GM21526 (cell line): ENCODE measurements around the gene CNKSR3.

ENCODE experiments used
- ATAC-seq: cut with Tn5 transposase; IDR thresholded peaks from one replicate; pipeline ENCODE4 v1.9.1; 2021; ENCODE audit warnings: moderate library complexity; ENCODE audit not compliant: unreplicated experiment, low FRiP score

Gene CNKSR3

DNA sequence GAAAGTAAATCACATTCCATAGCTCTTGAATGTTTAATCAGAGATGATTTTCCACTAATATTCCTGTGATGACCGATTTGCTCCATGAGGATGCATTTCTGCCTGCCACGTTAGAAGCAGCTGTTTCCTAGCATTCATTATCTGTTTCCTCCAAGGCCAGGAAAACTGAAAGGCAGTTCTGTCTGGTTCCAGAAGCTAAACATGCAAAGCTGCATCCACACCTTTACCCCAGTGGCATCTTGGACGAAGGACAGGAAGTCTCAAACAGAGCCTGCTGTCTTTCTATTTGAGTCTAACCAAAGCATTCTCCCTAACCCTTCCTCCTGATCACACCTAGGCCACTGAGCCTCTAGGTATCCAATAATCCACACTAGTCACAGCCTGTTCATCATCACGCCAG lies 27.6 kb downstream of the CNKSR3 start:
- ATAC-seq: no peak

DNA sequence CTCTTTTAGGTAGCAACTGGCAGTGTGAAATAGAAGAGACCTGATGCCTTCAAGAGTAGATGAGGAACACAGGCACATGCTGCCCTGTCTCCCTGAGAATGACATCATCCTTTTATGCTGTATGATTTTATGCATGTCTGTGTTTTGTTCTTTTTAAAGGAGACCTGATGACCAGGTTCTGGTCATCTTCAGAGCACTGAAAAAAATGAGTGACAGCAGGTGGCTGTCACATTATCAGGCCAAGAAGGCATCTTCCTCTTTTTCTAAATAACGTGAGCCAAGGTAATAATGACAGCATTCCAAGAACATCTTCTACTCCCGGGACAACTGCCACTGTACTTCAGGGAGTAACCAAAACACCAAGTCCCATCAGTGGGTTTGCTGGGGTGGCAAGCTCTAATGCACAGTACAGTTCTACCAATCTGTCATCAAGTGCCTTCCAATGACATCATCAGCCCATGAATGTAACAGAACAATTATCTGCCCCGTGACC lies 28.9 kb downstream of the CNKSR3 start:
- no peak for ATAC-seq

DNA sequence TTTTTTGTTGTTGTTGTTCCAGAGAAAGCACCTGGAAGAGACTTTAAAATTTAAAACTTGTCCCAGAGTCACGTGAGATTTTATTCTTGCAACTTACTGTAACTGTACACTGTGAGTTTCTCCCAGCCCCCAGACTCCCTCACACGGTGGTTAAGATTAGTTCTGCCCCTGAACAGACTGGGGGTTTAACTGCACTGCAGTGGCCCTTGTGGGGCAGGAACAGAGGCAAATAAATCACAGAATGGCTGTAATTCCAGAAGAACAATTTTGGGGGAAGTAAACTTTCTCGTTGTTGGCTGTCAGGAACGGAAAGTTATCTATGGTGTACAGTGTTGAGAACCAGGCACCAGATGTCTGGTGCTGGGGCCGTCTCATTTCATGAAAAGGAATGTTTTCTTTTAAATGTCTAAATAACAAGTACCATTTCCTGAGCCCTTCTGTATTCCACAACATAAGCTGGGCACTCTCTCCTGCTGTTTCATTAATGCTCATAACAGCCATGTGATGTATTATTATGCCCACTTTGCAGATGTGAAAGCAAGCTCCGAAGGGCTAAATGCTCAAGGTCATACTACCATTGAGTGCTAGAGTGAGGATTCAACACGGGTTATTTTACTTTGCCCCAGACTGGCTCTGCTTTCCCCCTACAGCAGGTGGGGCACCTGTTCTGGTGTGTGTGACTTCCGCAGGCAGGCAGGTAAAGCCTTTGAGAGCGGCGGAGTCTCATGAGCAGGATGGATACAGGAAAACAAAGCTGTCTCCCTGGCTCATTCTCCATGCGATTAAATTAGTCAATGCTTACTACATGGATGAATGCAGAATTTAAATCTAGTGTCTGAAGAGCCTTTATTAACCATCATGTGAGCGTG lies 30.5 kb downstream of the CNKSR3 start:
- no peak for ATAC-seq

DNA sequence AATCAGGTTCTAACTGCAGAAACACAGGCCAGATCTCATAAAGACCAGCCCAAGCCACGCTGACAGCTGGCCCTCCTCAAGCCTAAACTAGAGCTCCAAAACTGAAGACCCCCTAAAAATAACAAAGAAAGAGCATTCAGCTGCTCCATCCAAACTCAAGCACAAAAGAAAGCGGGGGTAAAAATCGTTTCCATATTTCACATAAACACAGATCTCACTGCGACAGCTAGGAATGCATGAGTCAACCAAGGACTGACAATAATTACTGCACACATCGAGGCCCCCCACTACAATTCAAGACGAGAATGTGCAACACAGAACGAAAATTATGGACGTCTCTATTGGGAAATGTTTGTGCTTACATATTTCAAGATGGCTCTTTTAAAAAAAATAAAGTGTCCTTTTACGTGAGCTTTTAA lies 31.1 kb downstream of the CNKSR3 start:
- no peak for ATAC-seq

DNA sequence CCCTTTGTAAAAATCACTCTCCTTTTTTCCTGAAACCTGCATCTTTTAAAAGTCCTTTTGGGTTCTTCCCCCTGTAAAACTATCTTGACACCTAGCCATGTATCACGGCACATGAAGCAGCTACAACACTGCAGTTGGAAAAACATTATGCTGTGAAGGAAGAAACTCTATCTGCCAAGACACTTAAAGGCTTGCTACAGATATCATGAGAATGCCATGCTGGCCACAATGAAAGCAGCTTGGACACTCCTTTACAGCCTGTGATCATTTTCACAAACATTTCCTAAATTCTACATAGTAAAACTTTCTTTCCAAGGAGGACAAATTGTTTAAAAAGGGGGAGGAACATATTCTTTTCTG lies 31.8 kb downstream of the CNKSR3 start:
- ATAC-seq: no peak

DNA sequence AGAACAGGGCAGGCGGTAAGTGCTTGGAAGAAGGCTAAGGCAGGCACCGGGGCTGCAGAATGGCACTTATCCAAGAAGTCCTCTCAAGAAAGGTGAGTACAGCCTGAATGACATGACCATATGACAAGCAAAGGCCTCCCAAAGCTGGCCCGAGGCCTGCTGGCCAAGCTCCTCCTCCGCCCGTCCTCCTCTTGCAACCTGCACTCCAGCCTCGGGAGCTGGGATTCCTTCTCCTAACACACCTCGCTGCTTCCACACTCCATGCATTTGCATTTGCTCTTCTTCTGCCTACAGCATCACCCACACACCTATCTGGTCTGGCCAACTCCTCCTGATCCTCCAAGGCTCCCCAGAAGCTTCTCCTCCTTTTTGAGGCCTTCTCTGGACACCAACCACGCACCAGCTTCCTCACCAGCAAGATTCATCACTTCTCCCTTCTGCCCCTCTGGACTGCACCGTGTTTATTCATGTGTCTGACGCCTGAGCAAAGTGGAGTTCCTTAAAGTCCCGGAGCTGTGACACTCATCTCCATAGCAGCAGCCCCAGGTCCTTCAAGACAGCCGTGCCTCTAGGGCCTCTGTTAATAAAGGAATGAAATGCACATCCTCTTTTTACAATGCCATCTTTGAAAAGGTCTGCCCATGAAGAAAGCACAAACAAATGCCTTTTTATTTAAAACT lies 32.3 kb downstream of the CNKSR3 start:
- ATAC-seq: no peak

DNA sequence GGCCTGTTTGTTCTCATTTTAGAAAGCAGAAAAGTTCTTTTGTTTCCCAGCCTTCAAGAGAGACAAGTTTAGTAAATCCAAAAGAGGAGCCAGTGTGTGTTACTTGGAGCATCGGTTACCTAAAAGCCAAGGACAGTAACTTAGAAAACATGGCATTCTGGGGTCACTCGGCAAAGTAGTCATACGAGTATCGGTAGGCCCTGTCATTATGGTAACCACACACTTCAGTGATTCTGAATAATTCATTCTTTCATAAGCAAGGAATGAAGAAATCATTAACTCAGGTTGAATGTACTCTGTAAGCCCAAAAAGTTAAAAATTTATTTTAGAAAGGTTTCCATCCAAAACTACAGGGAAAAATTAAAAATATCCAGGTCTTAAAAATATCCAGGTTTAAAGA lies 34.0 kb downstream of the CNKSR3 start:
- no peak for ATAC-seq

DNA sequence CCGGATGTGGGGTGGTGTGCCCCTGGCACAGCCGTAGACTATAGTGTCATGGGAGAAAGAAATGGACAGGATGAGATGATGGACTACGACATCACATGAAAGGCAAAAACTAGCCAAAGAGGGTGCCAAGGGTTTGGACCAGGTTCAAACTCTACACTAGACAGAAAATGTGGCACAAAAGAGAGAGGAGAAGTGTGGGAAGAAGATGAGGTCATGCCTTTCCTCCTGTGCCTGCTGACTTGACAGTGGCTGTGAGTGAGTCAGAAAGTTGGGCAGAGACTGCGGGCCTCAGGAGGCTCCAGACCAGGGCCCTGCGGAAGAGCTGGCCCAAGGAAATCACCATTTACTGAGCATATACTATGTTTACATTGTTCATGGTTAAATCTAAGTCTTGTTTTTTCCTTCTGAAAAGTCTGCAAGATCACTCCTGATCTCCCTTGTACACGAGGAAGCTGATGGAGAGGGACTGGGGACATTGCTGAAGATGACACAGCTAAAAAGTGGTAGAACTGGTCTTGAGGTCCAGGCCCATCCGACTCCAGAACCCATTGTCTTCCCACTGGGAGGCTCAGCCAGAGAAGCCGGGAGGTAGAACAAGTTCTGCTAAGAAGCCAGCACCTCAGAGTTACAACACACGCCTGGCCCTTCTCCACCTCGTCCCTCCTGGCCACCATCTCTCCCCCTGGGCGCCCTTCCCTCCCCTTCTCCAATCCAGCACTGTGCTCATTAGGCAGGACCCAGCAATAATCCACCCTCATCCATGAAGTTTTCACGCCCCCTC lies 35.6 kb downstream of the CNKSR3 start:
- ATAC-seq: no peak

DNA sequence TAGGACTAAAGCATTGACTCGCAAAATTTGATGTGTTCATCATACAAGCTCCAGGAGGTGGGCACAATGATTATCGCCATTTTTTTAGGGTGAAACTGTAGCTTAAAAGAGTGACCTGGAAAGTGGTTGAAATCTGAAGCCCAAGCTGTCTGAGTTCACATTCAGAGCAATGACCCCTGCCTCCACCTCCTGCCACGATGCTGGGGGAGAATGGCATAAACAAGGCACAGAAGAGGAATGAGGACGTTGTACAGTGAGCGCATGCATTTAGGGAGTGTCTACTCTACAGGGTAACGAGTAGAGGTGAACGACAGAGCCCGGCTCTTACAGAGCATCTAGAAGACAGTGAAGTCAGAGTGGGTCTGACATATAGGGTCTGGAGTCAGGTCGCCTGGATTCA lies 37.2 kb downstream of the CNKSR3 start:
- ATAC-seq: no peak

DNA sequence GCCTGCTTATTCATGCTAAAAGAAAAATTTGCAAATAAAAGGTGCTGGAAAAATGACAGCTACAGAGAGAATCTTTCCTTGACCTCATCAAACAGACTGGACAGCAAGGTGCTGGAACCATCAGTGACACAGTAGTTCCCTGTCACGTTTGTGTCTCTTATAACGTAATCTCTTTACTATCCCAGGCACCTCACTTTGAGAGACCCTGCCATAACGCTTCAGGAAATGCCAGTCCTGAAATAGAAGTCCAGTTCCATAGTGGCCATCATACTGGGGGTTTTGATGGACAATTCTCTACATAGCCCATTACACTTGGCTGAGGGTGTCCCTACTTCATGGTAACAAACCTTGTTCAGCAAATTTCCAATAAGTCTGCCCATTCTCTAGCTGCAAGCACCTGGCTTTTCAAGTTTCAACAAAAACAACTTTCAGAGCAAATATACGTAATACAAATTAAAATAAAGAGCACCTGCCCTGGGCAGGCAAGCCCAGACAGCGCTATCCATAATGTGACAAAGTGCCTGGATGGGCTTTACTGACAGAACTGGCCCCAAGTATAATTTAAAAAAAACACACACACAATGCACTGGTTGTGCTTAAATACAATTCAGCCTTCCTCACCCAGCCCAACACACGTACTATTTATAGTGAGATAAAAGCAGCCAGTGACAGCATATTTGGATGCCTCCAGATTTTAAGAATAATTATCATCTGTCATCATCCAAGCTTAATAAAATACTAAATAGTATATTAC lies 38.7 kb downstream of the CNKSR3 start:
- ATAC-seq: no peak

DNA sequence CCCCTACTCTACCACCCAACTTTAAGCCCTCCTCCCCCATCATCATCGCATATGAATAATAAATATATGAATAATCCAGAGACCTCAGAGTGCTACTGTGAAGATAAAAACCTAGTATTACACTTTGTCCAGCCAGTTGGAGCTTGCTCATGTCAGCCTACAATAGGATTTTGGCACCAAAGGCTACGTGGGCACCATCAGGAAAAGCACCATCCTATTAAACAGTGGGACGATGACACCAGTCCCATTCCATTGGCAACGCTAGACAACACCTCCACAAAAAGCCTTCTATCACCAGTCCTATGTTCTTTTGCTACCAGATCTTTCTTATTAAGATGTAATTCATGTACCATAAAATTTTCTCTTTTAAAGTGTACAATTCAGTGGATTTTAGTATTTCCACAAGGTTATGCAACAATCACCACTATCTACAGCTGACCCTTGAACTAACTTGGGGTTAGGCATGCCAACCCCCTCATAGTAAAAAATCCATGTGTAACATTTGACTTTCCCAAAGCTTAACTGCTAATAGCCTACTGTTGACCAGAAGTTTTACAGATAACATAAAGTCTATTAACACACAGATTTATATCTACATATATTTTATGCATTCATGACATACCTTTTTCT lies 41.1 kb downstream of the CNKSR3 start:
- no peak for ATAC-seq

DNA sequence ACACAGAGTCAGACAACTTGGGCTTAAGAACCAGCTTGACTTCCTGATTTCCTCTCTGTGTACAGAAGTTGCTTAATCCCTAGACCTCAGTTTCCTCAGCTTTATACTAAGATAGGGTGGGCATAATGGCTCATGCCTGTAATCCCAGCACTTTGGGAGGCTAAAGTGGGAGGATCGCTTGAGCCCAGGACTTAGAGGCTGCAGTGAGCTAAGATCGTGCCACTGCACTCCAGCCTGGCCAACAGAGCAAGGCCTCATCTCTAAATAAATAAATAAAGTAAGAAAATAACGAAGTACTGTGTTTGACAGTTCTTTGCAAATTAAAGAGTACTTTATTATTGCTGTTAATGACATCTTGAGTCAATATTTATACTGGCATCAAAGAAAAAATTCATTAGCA lies 41.7 kb downstream of the CNKSR3 start:
- ATAC-seq: no peak

DNA sequence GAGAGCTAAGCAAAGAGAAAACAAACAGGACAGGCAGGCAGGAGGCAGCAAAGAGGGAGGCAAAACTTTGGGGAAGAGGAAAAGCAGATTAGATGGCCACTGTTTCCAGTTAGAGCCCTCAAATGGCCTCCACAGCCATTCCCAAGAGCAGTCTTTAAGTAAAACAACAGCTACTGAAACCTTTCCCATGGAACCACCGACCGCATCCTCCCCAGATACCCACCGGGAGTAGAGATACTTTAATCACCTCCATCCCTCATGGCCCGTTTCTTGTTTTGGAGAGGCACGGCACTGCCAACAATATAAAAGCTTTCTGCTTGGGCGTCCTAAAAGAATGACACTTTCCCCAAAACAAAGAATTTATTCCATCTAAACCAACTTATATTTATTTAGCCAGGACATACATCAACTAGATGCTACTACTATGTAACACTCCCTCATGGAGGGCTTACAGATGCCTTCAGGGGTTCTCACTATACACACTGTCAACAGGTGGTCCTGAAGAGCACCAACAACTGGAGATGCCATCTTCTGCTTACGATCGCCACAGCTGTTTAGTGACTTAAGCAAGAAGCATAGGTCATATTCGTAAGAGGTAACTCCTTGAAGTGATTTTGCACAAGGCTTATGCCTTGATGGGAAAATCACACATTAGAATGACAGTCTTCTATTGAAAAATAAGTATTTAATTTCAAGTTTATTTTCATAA lies 43.4 kb downstream of the CNKSR3 start:
- no peak for ATAC-seq

DNA sequence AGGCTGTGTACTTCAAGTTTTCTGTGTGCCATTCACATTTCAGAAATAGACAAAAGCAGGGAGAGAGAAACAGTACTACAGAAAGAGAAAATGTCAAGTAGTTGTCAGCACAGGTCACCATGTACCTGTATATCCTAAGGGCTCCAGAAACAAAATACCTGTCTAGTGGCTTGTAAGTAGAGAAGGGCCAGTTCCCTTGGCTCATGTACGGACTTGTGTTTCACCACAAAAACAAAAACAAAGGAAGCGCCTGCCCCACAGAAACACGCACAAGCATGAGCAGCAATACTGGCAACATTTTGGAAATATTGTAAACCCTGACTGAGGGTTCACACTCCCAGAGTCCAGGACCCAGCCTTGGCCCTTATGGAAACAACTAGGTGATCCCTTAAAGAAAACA lies 44.3 kb downstream of the CNKSR3 start:
- no peak for ATAC-seq

DNA sequence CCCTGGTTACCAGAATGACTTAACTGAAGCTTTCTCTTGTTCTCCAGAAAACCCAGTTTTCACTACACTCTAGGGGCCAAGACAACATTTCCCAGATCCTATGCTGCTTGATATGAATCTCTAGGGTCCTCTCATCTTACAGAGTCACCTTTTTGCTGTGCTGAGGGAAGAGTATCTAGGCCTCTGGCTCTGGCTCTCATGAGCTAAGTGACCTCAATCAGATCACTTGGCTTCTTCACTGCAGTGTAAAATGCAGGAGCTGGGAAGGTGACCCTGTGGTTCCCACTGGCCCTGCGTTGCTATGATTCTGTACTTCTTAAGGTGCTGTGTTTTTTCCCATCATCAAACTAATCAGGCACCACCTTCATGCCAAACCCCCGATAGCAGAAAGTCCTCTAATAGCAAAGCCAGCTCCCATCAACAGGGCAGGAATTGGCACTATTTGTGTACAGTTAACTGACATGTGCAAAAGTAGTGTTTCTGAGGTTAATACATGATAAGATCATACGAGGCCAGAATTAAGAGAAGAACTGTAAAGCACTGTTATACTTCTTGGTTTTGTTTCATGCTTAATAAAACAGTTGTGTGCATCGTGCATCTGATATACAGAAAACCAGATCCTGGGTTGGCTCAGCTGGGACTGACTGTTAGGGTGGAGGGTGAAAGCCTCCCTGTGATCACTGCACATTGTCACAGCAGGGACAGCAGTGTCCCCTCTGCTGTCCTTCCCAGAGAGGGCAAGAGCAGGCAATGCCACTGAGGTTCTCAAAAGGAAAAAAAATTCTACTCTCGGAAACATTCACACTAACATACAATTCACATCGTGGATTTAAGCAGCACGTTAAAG lies 46.7 kb downstream of the CNKSR3 start:
- ATAC-seq: no peak

DNA sequence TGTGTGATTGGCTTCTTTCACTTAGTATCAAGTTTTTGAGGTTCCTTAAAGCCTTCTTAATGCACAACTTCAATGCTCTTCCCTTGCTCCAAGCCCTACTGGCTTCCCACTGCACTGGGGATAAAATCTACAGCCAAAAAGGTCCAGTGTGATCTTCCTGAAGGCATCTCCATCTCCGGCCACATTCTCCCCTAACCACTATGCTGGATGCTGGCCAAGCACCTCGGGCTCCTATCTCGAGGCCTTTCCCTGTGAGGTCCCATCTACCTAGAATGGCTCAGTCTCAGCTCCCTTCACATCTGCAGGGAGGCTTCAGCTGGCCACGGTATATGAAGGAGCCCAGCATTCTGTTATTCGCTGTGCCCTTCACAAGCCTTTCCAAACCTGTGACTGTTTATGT lies 48.1 kb downstream of the CNKSR3 start:
- no peak for ATAC-seq

DNA sequence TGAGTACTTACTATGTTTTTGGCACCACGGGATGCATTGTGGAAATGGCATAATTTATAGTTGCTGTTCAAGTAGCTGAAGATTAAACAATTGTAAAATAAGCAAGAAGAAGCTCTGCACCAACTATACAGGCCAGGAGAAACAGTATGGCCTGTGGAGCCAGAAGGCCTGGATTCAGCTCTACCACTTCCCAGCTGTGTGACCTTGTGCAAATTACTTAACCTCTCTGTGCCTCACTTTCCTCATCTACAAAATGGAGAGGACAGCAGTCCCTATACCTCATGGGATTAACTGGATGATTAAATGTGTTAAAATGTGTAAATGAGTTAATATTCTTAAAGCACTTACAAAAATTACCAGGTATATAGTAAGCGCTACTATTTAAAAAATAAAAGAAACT lies 49.1 kb downstream of the CNKSR3 start:
- ATAC-seq: no peak

DNA sequence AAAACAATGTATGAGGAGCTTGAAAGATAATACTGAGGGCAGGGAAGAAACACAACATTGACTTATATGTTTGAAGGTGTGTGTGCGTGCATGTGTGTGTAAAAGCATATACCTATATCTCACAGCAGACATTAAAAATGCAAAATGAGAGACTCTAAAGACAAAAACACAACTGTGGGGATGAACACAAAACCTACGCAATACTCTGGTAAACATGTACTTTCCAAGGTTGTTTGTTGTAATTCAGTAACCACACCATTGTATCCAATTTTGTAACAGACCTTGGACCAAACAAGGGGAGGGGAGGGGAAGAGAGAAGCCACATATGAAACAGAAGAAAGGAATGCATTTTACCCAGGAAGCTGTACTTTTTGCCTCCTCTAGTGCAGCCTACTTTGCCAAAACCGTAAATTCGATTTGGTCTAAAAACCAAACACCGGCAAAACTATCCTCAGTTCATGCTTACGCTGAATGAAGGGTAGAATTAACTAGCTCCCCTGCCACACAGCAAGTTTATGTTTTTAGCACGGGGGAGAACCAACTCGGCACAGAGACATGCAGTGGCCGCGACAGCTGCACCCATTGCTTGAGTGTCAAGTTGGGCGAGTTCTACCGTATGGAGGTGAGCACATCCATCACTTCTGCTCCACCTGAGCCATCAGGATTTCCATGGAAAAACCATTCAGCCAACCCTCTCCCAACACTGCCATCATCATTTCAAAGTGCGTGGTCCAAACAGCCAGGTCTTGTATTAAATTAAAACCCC lies 50.0 kb downstream of the CNKSR3 start:
- no peak for ATAC-seq
